NB4 (cell line): ENCODE data around the gene HRCT1.

Experiments used
- POLR2A ChIP-seq: IDR thresholded peaks from 2 replicates; pipeline ENCODE4 v1.6.1; 2011; ENCODE audit warnings: mild to moderate bottlenecking; ENCODE audit not compliant: insufficient read length; ENCODE audit errors: extremely low read depth
- TF ChIP-seq, protein P1 (sequence below): IDR thresholded peaks from one replicate; pipeline ENCODE4 v1.5.1; 2012; ENCODE audit warnings: low read depth, low read length

DNA sequence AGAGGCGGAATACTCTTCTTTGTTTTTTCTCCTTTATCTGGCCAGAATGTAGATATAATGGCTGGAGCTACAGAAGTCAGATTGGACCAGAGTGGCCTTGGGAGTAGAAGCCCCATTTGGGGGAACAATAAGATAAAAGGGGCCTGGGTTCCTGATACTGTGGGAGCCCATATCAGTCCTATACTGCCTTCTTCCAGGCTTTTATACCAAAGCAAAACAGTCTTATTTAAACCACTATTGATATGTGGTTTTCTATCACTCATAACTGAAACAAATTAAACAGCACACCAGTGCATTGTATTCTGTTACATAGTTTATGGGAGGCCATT lies 17.6 kb downstream of the HRCT1 start:
- TF ChIP-seq, protein P1, sequence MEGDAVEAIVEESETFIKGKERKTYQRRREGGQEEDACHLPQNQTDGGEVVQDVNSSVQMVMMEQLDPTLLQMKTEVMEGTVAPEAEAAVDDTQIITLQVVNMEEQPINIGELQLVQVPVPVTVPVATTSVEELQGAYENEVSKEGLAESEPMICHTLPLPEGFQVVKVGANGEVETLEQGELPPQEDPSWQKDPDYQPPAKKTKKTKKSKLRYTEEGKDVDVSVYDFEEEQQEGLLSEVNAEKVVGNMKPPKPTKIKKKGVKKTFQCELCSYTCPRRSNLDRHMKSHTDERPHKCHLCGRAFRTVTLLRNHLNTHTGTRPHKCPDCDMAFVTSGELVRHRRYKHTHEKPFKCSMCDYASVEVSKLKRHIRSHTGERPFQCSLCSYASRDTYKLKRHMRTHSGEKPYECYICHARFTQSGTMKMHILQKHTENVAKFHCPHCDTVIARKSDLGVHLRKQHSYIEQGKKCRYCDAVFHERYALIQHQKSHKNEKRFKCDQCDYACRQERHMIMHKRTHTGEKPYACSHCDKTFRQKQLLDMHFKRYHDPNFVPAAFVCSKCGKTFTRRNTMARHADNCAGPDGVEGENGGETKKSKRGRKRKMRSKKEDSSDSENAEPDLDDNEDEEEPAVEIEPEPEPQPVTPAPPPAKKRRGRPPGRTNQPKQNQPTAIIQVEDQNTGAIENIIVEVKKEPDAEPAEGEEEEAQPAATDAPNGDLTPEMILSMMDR, result no peak
- TF ChIP-seq POLR2A, result no peak
